Measurements from ENCODE around the gene SRSF11.

Gene SRSF11

DNA sequence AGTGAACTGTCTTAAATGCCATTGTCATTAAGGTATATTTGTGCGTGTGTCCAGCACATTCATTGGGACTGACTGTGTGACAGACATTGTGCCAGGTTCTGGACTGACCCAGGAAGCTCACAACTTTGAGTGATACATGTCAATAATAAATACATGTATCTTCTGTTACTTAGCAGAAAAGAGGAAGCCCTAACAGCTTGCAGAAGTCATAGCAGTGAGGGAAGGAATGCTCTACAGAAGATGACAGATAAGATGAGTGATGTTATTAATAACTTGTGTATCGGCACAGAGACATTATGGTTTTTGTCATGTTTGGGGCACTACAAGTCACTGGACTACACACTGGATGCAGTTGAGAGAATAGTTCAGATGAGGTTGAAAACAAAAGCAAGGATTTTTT is 1.2 kb upstream of the SRSF11 start:
- DNase-seq: no peak

DNA sequence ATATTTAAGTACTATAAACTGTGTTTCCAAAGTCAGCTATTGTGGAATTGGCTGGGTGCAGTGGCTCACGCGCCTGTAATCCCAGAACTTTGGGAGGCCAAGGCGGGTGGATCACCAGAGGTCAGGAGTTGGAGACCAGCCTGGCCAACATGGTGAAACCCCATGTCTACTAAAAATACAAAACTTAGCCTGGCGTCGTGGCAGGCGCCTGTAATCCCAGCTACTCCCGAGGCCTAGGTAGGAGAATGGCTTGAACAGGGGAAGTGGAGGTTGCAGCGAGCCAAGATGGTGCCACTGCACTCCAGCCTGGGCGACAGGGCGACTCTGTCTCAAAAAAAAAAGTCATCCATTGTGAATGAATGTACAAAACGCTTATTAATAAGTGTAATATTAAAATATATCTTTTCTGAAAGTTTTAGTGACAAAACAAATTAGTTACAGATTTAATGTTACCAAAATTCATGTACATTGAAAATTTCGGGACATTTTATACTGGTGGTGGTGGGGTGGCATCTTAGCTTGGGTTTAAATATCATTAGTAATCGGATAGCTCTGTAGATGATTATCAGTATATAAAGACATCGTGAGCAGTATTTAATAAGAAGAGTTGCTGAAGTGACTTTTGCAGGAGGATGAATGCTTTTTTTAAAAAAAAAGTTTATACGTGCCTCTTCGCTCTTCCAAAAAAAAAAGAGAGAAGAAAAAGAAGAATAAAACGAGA is 503 bp upstream of the SRSF11 start:
- no peak for DNase-seq

DNA sequence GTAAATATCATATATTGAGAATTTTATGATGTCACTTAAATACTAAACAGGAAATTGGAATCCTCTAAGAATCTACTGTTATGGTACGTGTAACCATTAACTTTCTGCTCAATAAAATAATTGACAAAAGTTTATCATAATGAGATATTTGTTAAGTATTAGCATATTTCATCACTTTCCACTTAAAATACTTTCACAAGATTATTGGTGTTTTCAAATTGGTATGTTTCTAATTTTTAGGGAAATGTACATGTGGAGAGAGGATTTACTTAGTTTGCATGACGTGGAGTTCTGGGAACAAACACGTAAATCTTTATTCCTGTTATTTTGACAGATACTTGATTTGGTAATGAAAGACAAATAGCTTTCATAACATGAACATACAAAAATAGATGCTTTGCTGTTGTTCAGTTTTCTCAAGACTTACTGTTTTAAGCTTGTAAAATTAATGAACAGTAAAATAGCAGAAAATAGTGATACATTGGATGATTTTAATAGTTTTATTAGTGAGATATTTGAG is 1.6 kb downstream of the SRSF11 start:
- no peak for DNase-seq

DNA sequence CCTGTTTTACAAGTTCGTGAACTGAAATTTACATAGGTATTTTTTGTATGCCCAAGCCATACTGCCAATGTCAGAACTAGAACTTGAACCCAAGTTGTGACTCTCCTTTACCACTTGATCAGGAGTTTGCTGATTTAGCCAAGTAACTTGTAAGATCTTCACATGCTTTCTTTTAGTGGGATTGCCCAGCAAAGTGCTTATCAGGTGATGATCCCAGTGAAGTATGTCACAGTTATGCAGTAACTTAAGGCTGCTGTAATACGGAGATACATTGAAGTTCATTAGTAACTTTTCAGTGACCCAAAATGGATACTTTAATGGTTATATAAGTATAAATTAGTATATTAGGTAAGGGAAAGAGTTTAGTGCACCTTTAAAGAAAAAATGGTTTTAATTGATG is 3.8 kb downstream of the SRSF11 start:
- no peak for DNase-seq

DNA sequence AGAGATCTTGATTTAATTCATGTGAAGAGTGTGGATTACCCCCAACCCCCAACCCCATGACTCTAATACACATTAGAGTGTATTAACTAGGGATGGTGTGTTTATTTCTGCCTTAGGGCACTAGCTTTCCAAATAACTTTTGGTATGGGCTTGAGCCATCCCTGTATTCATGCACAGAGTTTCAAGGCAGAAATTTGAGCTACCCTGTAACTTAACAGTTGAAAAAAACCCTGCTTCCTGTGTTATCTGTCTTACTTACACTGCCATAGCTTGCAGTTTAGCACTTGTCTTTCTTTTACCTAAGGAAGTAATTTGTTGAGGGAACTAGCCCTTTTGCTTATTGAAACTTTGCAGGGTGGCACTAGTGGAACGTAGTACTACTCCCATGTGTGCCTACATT is 6.3 kb downstream of the SRSF11 start:
- no peak for DNase-seq

DNA sequence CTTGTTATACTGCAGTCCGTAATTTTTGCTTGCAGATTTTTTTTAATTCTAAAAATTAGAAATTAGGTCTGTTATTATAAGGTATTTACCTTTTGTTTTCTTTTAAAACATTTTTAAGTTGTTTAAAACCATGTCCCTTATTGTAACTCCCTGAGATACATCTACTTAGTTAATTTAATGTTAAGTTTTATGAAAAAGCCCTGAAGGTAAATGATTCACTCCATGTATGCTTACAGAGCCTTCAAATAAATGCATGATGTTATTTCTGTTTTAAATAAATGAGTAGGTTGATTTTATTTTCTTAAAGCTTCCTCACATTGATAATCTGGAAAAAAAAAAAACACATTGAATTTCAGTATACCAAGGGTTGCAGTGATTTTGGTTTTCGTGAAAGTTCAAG is 7.5 kb downstream of the SRSF11 start:
- DNase-seq: no peak

DNA sequence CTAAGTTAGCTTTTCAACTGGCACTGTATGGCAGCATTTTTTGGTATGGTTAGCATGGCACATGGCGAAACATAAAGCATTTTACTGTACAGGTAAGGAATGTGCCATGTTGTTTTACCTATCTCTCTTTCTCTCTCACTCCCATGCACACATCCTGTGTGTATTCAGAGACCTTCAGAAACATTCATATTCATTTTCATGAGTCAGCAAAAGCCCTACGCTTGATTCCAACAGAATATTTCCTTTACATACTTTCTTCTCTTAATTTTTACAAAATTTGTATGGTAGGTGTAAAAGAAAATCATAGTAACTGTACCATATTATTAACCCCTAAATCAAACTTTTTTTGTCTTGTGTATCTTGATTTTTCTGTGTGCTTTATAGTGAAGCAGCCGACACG is 10.3 kb downstream of the SRSF11 start:
- DNase-seq: no peak

DNA sequence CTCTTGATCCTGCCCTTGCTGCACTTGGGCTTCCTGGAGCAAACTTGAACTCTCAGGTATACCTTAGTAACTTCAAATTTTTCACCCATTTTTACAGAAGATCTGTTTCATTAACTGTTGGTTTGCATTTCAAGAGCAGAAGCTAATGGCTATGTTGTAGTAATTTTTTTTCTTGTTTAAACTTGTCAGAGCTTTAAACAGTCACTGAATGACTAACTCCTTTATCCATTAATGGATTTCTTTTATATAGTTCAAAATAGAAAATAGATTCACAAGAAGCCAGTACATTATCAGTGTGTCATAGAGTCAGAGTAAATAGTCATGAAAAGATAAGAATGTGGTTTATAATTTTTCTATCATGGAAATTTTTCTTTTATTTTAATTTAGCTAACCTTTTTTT is 13.6 kb downstream of the SRSF11 start:
- DNase-seq: no peak

DNA sequence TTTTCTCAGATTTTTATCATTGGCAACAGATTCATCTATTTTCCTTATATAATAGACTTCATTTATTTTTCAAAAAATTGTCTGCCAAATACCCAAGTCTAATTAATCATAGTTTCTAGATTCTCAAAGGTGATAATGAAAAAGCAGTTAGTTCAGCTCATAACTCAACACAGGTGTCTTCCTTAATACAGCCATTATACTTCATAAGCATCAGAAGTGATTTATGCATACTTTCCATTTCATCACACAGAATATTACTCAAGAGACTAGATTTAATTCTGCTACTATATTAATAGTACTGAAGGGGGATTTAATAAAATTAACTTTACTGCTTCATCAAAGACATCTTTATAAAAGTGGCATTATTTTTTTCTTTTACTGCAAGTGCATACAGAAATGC is 18.8 kb downstream of the SRSF11 start:
- DNase-seq: no peak

DNA sequence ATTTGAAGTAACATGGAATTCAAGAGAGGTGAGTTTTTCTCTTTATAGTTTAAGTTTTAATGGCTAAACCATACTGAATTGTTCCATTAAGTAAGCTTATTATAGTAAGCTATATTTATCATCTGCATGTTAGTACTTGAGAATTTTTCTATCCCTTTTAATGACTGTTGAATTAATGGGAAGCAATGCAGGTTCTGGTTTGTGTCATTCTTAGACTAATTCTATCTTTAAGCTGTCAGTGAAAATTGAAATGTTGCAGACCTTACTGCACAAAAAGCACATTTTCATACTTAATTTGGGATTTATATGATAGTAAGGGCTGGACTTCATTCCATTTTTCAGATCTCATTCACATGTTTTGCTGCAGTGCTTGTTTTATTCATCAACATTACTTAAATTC is 25.9 kb downstream of the SRSF11 start:
- no peak for DNase-seq

DNA sequence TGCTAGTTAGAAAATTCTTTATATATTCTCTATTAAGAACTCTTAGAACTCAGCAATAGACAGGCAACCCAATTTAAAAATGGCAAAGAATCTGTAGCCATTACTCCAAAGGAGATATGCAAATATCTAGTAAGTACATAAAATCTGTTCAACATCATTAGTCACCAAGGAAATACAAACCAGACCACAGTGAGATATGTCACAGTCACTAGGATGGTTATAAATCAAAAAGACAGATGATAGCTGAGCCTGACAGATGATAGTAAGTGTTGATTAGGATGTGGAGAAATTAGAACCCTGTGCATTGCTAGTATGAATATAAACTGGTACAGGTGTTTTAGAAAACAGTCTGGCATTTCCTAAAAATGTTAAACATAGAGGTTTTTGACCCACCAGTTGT is 26.6 kb downstream of the SRSF11 start:
- no peak for DNase-seq

DNA sequence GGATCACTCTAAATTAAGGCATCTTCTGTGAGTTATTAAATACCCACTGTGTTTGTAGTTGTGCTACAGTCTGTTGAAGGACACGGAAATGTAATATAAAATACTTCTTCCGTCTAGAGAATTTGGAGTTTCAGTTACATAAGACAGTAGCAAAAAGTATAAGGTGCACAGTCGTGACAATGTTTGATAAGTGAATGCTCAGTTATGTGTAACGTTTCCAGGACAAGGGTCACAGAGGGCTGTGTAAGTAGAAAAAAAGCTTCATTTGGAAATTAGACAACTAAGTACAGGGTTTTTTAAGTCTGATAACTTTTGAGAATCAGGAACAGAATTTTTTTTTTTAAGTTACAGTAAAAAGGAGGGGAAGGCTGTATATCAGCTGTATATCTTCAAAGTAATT is 27.5 kb downstream of the SRSF11 start:
- no peak for DNase-seq

DNA sequence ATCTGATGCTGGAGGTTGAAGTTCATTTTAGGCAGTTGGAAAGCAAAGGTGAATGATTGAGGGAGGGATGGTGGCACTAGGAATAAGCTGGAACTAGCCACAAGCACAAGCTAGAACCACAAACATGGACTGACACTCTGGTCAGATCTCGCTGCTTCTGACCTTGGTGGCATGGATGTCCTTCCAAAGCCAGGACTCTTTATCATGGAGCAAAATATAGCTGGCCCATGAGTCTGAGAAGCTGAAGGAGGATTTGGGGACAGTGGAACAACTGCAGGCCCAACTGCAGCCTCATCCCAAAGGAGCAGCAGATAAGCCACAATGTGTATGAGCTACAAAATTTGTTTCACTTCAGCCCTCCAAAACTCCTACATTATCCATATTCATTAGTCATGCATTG is 35.5 kb downstream of the SRSF11 start:
- DNase-seq: no peak

DNA sequence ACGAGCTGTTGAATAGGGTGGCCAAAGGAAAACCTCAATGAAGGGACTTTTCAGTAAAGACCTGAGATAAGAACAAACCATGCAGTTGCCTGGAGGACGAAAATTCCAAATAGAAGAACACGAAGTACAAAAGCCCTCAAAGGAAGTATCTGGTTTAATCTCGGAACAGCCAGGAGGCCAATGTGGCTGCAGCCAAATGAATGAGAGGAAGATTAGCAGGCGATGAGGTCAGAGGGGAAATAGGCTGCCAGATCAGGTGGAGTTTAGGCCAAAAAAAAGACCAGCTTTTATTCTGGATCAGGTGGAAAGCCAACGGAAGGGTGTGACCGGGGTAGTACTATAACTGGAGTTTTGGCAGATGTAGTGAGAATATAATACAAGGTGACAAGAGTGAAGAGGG is 43.7 kb downstream of the SRSF11 start:
- no peak for DNase-seq

DNA sequence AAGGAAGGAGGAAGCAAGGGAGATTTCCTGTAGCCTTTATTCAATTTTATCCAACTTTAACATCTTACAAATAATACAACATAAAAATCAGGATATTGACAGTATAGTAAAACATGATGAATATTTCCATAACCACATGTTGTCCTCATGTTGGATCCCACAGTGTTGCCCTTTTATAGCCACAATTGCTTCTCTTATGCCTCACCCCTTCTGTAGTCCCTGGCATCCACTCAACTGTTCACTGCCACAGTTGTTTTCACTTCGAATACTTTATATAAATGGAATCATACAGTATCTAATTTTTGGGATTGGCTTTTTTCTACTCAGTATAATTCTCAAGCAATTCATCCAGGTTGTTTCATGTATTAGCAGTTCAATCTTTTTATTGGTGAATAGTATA is 44.8 kb downstream of the SRSF11 start:
- DNase-seq: no peak

DNA sequence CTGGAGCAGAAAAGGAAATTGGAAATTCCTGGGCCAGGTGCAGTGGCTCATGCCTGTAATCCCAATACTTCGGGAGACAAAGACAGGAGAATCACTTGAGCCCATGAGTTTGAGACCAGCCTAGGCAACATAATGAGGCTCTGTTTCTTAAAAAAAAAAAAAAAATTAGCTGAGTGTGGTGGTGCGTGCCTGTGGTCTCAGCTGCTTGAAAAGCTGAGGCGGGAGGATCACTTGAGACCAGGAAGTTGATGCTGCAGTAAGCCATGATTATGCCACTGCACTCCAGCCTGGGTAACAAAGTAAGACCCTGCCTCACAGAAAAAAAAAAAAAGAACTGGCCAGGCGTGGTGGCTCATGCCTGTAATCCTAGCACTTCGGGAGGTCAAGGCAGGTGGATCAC is 56.7 kb downstream of the SRSF11 start:
- no peak for DNase-seq

DNA sequence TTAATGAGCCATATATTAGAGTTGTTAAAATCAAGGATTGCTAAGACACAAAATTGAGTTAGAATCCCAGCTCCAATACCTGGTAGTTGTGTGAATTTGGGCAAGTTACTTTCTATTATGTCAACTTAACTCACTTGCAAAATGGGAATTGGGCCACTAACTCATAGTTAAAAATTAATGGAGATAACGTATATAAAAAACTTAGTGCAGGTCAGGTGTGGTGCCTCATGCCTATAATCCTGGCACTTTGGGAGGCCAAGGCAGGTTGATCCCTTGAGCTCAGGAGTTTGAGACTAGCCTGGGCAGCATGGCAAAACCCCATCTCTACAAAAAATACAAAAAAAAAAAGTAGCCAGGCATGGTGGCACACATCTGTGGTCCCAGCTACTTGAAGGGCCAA is 57.5 kb downstream of the SRSF11 start:
- DNase-seq: no peak

DNA sequence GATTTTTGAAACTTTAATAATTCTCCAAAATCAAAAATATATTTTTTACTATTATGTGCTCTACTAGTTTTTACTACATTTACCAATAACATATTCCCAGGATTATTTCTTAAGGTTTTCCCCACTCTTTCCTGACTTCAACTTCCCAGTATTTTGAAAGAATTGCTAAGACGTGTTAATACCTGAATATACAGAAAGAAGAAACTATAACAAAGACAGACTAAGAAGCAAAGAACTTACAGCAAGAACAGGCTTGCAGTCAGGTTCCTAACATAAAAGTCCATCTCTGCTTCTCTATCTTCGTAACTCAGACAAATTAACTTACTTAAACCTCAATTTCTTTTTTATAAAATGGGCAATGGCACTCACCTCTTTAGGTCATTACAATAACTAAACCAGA is 63.2 kb downstream of the SRSF11 start:
- no peak for DNase-seq

DNA sequence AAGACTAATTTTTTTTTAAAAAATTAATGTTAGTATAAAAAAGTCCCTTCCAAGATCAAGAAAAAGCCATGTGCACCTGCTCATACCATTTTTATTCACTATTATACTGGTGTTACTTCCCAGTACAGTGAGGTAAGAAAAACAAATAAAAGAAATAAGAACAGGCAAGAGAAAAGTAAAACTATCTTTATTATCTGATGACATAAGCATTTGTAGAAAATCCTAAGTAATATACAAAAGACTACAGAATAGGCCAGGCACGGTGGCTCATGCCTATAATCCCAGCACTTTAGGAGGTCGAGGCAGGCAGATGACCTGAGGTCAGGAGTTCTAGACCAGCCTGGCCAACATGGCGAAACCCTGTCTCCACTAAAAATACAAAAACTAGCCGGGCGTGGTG is 65.3 kb downstream of the SRSF11 start:
- no peak for DNase-seq

DNA sequence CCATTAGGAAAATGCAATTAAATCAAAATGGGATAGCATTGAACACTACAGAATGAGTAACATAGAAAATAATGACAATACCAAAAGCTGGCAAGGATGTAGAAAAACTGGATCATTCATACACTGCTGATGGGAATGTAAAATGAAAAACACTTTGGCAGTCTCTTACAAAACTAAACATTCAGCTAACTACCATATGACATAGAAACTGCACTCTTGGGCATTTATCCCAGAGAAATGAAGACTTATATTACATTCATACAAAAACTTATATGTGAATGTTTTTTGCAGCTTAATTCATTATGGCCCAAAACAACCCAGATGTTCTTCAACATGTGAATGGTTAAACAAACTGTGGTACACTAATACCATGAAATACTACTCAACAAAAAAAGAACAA is 67.0 kb downstream of the SRSF11 start:
- no peak for DNase-seq

DNA sequence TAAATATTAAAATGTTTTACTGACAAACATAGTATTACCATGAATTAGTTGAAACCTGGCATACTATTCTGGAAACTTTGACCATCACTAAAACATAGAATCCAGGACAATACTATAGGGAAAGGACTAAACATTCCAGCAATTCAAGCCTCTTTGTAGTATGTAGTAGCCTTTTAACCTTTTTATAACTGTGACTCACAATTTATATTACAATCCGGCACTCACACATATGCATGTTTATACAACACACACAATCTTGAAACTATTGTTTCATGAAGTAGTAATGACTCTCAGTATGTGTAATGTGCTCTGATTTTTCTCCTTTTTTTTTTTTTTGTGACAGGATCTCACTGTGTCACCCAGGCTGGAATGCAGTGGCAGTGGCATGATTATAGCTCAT is 69.0 kb downstream of the SRSF11 start:
- no peak for DNase-seq

DNA sequence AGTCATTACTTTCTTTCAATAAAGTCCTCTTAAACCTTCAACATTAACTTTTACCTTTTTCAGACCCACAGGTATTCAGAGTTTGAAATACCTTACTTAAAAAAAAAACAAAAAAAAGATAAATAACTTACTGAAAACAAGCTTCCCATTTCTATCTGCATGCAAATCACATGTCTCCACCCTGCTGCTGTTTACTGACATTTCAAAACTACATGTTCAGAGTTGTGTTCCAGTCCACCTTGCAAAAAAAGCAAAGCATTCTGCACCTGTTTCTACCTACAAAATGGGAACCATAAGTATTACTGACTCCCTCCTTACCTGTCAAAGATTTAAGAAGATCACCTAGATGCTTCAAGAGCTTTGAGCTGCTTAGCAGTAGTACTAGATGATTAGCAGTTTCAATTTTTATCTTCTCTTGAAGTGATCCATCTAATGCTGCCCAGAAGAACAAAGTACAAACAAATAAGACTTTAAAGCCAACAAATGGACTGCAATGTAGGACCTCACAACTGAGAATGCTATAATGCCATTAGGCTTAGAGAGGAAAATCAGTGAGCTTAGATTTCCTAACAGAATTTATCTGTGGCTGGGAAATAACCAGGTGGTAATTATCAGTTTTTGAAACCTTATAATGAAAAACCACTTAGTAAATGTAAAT is 72.1 kb downstream of the SRSF11 start:
- no peak for DNase-seq

DNA sequence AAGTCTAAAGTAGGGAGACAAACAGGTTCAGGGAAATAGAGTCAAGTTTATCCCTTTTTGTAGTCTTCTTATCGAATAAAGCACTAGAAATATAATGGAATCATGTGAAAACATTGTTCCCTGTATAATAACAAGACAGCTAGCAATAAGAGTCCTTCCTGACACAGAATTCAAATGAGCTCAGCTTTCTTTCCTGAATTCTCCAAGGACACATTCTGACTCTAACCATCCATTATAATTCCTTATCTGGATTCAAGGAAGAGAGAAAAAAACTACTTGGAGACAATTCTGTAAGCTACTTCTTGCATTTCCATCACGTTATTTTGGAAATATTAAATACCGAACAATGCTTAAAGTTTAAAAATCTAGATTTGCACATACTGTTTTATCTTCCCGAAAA is 74.6 kb downstream of the SRSF11 start:
- DNase-seq: no peak

DNA sequence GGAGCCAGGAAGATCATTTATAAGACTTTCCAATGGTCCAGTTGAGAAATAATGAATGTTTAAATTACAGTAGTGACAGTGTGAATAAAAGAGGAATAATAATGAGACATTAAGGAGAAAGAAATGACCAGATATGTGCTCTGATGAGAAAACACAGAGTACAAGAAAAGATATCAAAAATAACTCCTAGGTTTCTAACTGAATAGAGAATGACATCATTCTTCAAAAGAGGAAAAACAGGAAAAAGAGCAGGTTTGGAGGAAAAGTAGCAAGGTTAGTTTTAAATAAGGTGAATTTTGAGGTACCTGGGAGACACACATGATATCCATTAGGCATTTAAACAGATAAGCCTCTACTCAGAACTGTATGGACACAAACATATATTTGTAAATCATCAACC is 78.3 kb downstream of the SRSF11 start:
- no peak for DNase-seq
